Common myeloid progenitor, CD34-positive (primary cell): ENCODE measurements around the gene PTPRU.

Source experiments
- CTCF ChIA-PET: fragments of 350-600 bp; sonication (Branson Sonifier 250); formaldehyde crosslinking; loops from one replicate; lab custom pipeline; 2021; ENCODE audit warnings: antibody characterized with exemption; lab: Charles Lee
- POLR2A ChIA-PET: fragments of 350-600 bp; sonication (Branson Sonifier 250); formaldehyde crosslinking; loops from one replicate; lab custom pipeline; 2021; ENCODE audit warnings: antibody characterized with exemption; lab: Charles Lee
- DNase-seq, 3 donors: peaks; one replicate each; pipeline versions ENCODE4 v3.0.0 to v3.0.0-alpha.2; 2013
- H3K27ac ChIP-seq, 2 experiments: 1 replicate in 1 of 2; 2 replicates in 1 of 2; pipeline ENCODE4 v1.7.0; 2013; ENCODE audit warnings: inconsistent platforms in 2 of 2, low read length in 2 of 2, mild to moderate bottlenecking in 2 of 2, low read depth in 1 of 2, moderate library complexity in 1 of 2; ENCODE audit not compliant: severe bottlenecking in 2 of 2, insufficient read depth in 1 of 2, poor library complexity in 1 of 2
- H3K27me3 ChIP-seq, 5 experiments: replicated peaks in 2 of 5; 1 replicate in 3 of 5; 2 replicates in 2 of 5; pipeline versions ENCODE4 v1.6.1 to v1.7.0; 2013; ENCODE audit warnings: low read length in 4 of 5, mild to moderate bottlenecking in 2 of 5, moderate library complexity in 2 of 5, inconsistent platforms in 1 of 5; ENCODE audit not compliant: insufficient read depth in 5 of 5, control insufficient read depth in 4 of 5
- H3K36me3 ChIP-seq, 4 experiments: 1 replicate in 2 of 4; 2 replicates in 2 of 4; pipeline versions ENCODE4 v1.6.1 to v1.7.0; 2013; ENCODE audit warnings: low read length in 3 of 4, control low read depth in 1 of 4, mild to moderate bottlenecking in 1 of 4; ENCODE audit not compliant: control insufficient read depth in 4 of 4, insufficient read depth in 4 of 4
- H3K4me1 ChIP-seq, 4 experiments: 1 replicate in 3 of 4; 2 replicates in 1 of 4; pipeline versions ENCODE4 v1.6.1 to v1.7.1; 2013; ENCODE audit warnings: low read length in 3 of 4, mild to moderate bottlenecking in 3 of 4, control low read depth in 1 of 4, inconsistent platforms in 1 of 4, moderate library complexity in 1 of 4; ENCODE audit not compliant: control insufficient read depth in 4 of 4, insufficient read depth in 4 of 4; ENCODE audit errors: control extremely low read depth in 1 of 4
- H3K4me3 ChIP-seq, 7 experiments: 1 replicate in 4 of 7; 2 replicates in 3 of 7; pipeline versions ENCODE4 v1.5.1 to v1.7.0; 2013; ENCODE audit warnings: mild to moderate bottlenecking in 7 of 7, low read length in 6 of 7, moderate library complexity in 6 of 7, inconsistent platforms in 2 of 7, low read depth in 2 of 7, control low read depth in 1 of 7; ENCODE audit not compliant: insufficient read depth in 4 of 7, control insufficient read depth in 1 of 7; ENCODE audit errors: extremely low read depth in 1 of 7
- H3K9me3 ChIP-seq, 5 experiments: 1 replicate in 4 of 5; 2 replicates in 1 of 5; pipeline versions ENCODE4 v1.6.1 to v1.7.1; 2013; ENCODE audit warnings: low read length in 4 of 5, mild to moderate bottlenecking in 2 of 5, inconsistent platforms in 1 of 5, low read depth in 1 of 5, moderate library complexity in 1 of 5; ENCODE audit not compliant: control insufficient read depth in 4 of 5, insufficient read depth in 2 of 5; ENCODE audit errors: control extremely low read depth in 1 of 5
- WGBS: methylation state at CpG from one replicate; pipeline ENCODE4 v1.1.5; 2013; ENCODE audit not compliant: insufficient coverage; 5-methylcytosine and 5-hydroxymethylcytosine counted together

The PTPRU gene

GRCh38 chr1:29352719-29353420 is 116.5 kb downstream of the PTPRU start:
- no peak overlapping the region for H3K27ac ChIP-seq
- peaks cover 0 to 38% (median 6%) of the 10 kb centered on the region in 5 experiments for H3K27me3 ChIP-seq
- ChIA-PET POLR2A (no interaction called here), CTCF (interaction anchor here (1.0 kb wide), 1 partner anchor 13 kb away, joined by 3 read pairs; no protein-coding TSS in a partner anchor)
- H3K36me3 ChIP-seq, result no peaks in the 10 kb centered on the region
- no peak overlapping the region for H3K4me3 ChIP-seq
- DNase-seq, result no peak
- no peaks in the 10 kb centered on the region for H3K4me1 ChIP-seq
- no peaks in the 10 kb centered on the region for H3K9me3 ChIP-seq
- 83% methylated on average over 4 of the region's 4 CpGs for WGBS

DNA sequence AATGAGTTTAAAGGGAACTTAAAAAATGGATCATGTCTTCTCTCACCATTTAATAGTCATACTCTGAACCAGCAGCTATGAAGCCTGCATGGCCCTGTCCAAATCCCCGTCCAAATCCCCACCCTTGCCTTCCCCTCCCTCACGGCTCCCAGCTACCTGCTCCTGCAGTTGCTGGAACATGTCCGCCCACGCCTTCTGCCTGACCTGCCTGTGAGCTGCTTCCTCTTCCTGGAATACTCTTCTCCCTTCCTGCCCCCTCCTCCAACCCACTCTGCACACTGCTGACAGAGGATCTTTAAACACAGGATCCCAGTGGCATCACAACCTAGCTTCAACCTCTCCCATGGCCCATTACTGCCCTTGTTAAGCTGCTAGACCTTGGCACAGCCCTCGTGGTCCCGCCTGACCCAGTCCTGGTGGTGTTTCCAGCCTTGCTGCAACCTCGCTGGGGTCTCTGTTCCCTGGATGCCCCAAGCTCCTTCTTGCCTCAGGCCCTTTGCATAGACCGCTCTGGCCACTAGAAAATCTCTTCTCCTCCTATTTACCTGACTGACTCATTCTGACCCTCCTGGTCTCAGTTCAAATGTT is 118.3 kb downstream of the PTPRU start:
- Histone ChIP-seq H3K36me3 (no peaks in the 10 kb centered on the region), H3K9me3 (no peaks in the 10 kb centered on the region), H3K4me3 (no peak overlapping the region), H3K27ac (no peak overlapping the region), H3K27me3 (peaks cover 0 to 44% (median 9%) of the 10 kb centered on the region in 5 experiments), H3K4me1 (no peaks in the 10 kb centered on the region)
- no peak for DNase-seq
- 78% methylated on average over 7 of the region's 8 CpGs for WGBS
- ChIA-PET POLR2A (no interaction called here), CTCF (no interaction called here)

DNA sequence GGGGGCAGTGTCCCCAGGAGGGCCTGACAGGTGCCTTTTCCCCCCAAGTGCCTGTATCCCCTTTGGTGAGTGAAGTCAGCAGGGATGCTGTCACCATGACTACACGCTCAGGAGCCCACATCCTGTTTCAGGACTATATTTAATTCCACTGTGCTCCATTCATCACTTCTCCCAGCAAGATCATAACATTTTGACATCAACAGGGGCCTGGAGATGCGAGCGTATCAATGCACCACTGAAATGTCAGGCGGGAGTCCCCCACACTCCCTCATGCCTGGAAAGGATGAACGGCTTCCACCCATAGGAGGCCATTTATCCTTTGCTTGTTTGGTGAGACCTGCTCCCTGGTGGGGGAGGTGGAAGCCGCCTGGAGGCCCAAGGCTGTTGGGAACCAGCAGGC is 119.1 kb downstream of the PTPRU start:
- WGBS, result 82% methylated on average over 6 of the region's 6 CpGs
- POLR2A ChIA-PET, result no interaction called here
- no peaks in the 10 kb centered on the region for H3K36me3 ChIP-seq
- no peak overlapping the region for H3K27ac ChIP-seq
- no peaks in the 10 kb centered on the region for H3K9me3 ChIP-seq
- peaks cover 0 to 40% (median 9%) of the 10 kb centered on the region in 5 experiments for H3K27me3 ChIP-seq
- CTCF ChIA-PET, result no interaction called here
- no peak for DNase-seq
- H3K4me1 ChIP-seq, result no peaks in the 10 kb centered on the region
- H3K4me3 ChIP-seq, result no peak overlapping the region

DNA sequence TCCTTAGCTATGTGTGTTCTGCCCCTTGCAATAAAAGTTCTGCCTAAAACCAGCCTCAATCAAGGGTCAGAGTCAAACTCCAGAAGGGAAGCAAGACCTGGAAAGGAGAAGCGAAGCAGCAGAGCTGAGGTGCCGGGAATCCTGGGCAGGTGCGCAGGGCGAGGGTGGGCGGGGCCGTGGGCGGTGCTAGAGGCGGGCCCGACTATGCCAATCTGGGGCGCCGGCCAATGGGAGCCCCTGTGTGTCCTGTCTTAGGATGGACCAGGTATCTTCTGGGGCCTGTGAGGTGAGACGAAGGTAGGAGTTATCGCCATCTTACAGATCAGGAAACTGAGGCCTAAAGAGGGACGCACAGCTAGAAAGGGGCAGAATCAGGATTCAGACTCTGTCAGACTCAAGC is 120.3 kb downstream of the PTPRU start:
- Histone ChIP-seq H3K36me3 (no peaks in the 10 kb centered on the region), H3K9me3 (no peaks in the 10 kb centered on the region), H3K27ac (no peak overlapping the region), H3K27me3 (peaks cover 0 to 39% (median 9%) of the 10 kb centered on the region in 5 experiments), H3K4me1 (no peaks in the 10 kb centered on the region), H3K4me3 (no peak overlapping the region)
- ChIA-PET POLR2A (no interaction called here), CTCF (no interaction called here)
- DNase-seq, result no peak
- 61% methylated on average over 14 of the region's 14 CpGs for WGBS

DNA sequence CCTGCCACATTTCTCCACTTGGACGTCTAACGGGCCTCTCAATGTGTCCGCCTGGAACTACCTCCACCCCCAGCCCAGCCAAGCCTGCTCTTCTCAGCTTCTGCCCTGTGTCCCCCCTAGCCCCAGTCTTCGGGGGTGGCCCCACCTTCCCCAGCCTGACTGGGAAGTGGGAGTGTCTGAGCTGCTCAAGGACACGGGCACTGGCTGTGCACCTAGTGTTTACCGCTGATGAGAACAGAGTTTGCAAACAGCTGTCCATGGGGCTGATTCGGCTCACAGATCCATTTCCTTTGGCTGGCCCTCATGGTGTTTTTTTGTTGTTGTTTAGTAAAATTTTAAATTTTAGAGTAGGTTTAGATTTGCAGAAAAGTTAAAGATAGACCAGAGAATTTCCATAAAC is 121.1 kb downstream of the PTPRU start:
- DNase-seq, result no peak
- H3K27ac ChIP-seq, result no peak overlapping the region
- peaks cover 0 to 33% (median 9%) of the 10 kb centered on the region in 5 experiments for H3K27me3 ChIP-seq
- no peaks in the 10 kb centered on the region for H3K4me1 ChIP-seq
- WGBS, result 75% methylated on average over 5 of the region's 7 CpGs
- no peaks in the 10 kb centered on the region for H3K9me3 ChIP-seq
- ChIA-PET CTCF (no interaction called here), POLR2A (no interaction called here)
- no peak overlapping the region for H3K4me3 ChIP-seq
- no peaks in the 10 kb centered on the region for H3K36me3 ChIP-seq

DNA sequence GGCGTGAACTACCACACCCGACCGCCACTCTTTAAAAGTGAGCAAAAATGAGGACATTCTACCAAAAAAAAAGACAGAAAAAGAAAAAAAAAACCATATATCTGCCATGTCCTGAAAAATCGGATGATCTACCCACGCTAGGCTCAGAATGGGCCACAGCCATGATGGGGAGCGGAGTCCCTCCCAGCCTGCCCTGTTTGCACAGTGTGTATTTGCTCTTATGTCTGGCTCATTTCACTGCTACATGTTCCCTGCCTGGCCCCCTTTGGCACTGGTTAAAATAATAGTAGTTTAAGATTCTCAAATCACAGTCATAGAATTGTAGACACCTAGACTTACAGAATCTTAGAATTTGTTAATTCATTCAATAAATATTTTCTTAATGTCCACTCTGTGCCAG is 121.9 kb downstream of the PTPRU start:
- CTCF ChIA-PET, result no interaction called here
- Histone ChIP-seq H3K36me3 (no peaks in the 10 kb centered on the region), H3K4me3 (no peak overlapping the region), H3K9me3 (no peaks in the 10 kb centered on the region), H3K27ac (no peak overlapping the region), H3K4me1 (no peaks in the 10 kb centered on the region), H3K27me3 (peaks cover 0 to 28% (median 5%) of the 10 kb centered on the region in 5 experiments)
- WGBS, result 97% methylated on average over 4 of the region's 6 CpGs
- POLR2A ChIA-PET, result no interaction called here
- DNase-seq, result no peak

DNA sequence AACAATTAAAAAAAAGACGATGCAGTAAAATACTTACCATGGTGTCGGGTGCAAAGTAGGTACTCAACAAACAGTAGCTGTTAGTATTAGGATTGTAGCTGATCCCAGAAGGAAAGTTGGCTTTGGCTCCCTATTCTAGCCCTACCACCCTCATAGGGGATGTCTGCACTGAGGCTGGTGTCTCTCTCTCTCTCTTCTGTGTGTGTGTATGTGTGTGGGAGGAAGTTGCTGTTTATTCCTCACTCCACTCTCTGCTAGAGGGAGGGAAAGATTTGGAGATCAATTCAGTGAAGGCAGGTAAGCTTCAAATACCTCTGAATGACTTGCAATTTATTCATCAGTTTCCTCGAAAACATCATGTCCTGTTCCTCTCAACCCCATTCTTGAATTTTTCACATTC is 124.4 kb downstream of the PTPRU start:
- DNase-seq, result no peak
- Histone ChIP-seq H3K4me1 (no peaks in the 10 kb centered on the region), H3K9me3 (no peaks in the 10 kb centered on the region), H3K36me3 (no peaks in the 10 kb centered on the region), H3K27me3 (peaks cover 0 to 31% (median 6%) of the 10 kb centered on the region in 5 experiments), H3K4me3 (no peak overlapping the region), H3K27ac (no peak overlapping the region)
- POLR2A ChIA-PET, result no interaction called here
- 88% methylated on average over 1 of the region's 3 CpGs for WGBS
- CTCF ChIA-PET, result no interaction called here
